H9 (cell line): ENCODE data around the gene IQSEC1. TPM values are rescaled to one million over a fixed set of nuclear protein-coding genes. Genes with fewer than 3 reads are reported as not detected.

Source experiments
- DNase-seq: peaks from one replicate; pipeline ENCODE4 v3.0.0-alpha.2; 2017
- H2AFZ ChIP-seq: one replicate; pipeline ENCODE4 v1.6.1; 2013; ENCODE audit warnings: mild to moderate bottlenecking, low read length, control low read depth, moderate library complexity
- H2AK5ac ChIP-seq: 2 replicates; pipeline ENCODE4 v1.6.1; 2013; ENCODE audit warnings: low read length, control low read depth, mixed read lengths; ENCODE audit not compliant: insufficient read length
- H2BK120ac ChIP-seq: one replicate; pipeline ENCODE4 v1.6.1; 2013; ENCODE audit warnings: low read depth, mild to moderate bottlenecking, low read length, control low read depth, inconsistent platforms; ENCODE audit not compliant: poor library complexity, severe bottlenecking
- H2BK12ac ChIP-seq: 2 replicates; pipeline ENCODE4 v1.6.1; 2013; ENCODE audit warnings: low read length, control low read depth, mixed read lengths, low read depth; ENCODE audit not compliant: insufficient read length
- H2BK15ac ChIP-seq: 2 replicates; pipeline ENCODE4 v1.6.1; 2013; ENCODE audit warnings: low read depth, low read length, control low read depth
- H2BK20ac ChIP-seq: one replicate; pipeline ENCODE4 v1.6.1; 2013; ENCODE audit warnings: low read depth, mild to moderate bottlenecking, low read length, control low read depth, inconsistent platforms; ENCODE audit not compliant: poor library complexity, severe bottlenecking
- H2BK5ac ChIP-seq: 2 replicates; pipeline ENCODE4 v1.6.1; 2013; ENCODE audit warnings: low read length, control low read depth, mixed read lengths; ENCODE audit not compliant: insufficient read length
- H3K14ac ChIP-seq: 2 replicates; pipeline ENCODE4 v1.6.1; 2013; ENCODE audit warnings: low read length, control low read depth; ENCODE audit not compliant: insufficient read depth
- H3K18ac ChIP-seq: 2 replicates; pipeline ENCODE4 v1.6.1; 2013; ENCODE audit warnings: low read depth, mild to moderate bottlenecking, mixed read lengths, low read length, control low read depth; ENCODE audit not compliant: insufficient read length
- H3K23ac ChIP-seq: 2 replicates; pipeline ENCODE4 v1.6.1; 2013; ENCODE audit warnings: low read length, control low read depth, mixed read lengths, low read depth; ENCODE audit not compliant: insufficient read length
- H3K23me2 ChIP-seq: 2 replicates; pipeline ENCODE4 v1.6.1; 2013; ENCODE audit warnings: low read depth, mild to moderate bottlenecking, mixed read lengths, low read length, control low read depth; ENCODE audit not compliant: insufficient read length, poor library complexity, severe bottlenecking
- H3K27ac ChIP-seq: 2 replicates; pipeline ENCODE4 v1.5.1; 2013; ENCODE audit warnings: low read length, control low read depth, mixed read lengths, low read depth; ENCODE audit not compliant: insufficient read length
- H3K27me3 ChIP-seq: 2 replicates; pipeline ENCODE4 v1.6.1; 2013; ENCODE audit warnings: low read length, control low read depth, inconsistent platforms; ENCODE audit not compliant: insufficient read depth
- H3K4ac ChIP-seq: 2 replicates; pipeline ENCODE4 v1.6.1; 2013; ENCODE audit warnings: low read depth, mild to moderate bottlenecking, control low read depth, inconsistent platforms, low read length, moderate library complexity
- H3K4me1 ChIP-seq: 2 replicates; pipeline ENCODE4 v1.6.1; 2013; ENCODE audit warnings: low read length, control low read depth, inconsistent platforms; ENCODE audit not compliant: insufficient read depth
- H3K4me2 ChIP-seq: 2 replicates; pipeline ENCODE4 v1.6.1; 2013; ENCODE audit warnings: low read length, control low read depth, mixed read lengths; ENCODE audit not compliant: insufficient read length, insufficient read depth
- H3K56ac ChIP-seq: 2 replicates; pipeline ENCODE4 v1.6.1; 2013; ENCODE audit warnings: low read depth, mild to moderate bottlenecking, mixed read lengths, low read length, control low read depth; ENCODE audit not compliant: insufficient read length
- H3K79me1 ChIP-seq: 2 replicates; pipeline ENCODE4 v1.6.1; 2013; ENCODE audit warnings: low read depth, mild to moderate bottlenecking, moderate library complexity, low read length, control low read depth, inconsistent platforms; ENCODE audit not compliant: insufficient read depth, poor library complexity, severe bottlenecking
- H3K79me2 ChIP-seq: 2 replicates; pipeline ENCODE4 v1.6.1; 2013; ENCODE audit warnings: low read length, control low read depth, inconsistent platforms; ENCODE audit not compliant: insufficient read depth
- H3K9ac ChIP-seq: 2 replicates; pipeline ENCODE4 v1.6.1; 2013; ENCODE audit warnings: low read length, control low read depth, mixed read lengths; ENCODE audit not compliant: insufficient read length; ENCODE audit errors: extremely low read depth
- H3K9me3 ChIP-seq: one replicate; pipeline ENCODE4 v1.6.1; 2013; ENCODE audit warnings: low read depth, low read length, inconsistent platforms; ENCODE audit not compliant: control insufficient read depth
- H3T11ph ChIP-seq: one replicate; pipeline ENCODE4 v1.6.1; 2013; ENCODE audit warnings: mild to moderate bottlenecking, low read length, control low read depth, inconsistent platforms
- H4K20me1 ChIP-seq: one replicate; pipeline ENCODE4 v1.6.1; 2013; ENCODE audit not compliant: control insufficient read depth, insufficient read length, insufficient read depth
- H4K5ac ChIP-seq: 2 replicates; pipeline ENCODE4 v1.6.1; 2013; ENCODE audit warnings: low read depth, mild to moderate bottlenecking, mixed read lengths, low read length, control low read depth; ENCODE audit not compliant: insufficient read length
- H4K8ac ChIP-seq: replicated peaks from 2 replicates; pipeline ENCODE4 v1.6.1; 2013; ENCODE audit warnings: low read length, control low read depth, mixed read lengths, low read depth; ENCODE audit not compliant: insufficient read length
- H4K91ac ChIP-seq: 2 replicates; pipeline ENCODE4 v1.6.1; 2013; ENCODE audit warnings: low read depth, mild to moderate bottlenecking, moderate library complexity, mixed read lengths, low read length, control low read depth; ENCODE audit not compliant: insufficient read length
- H3K27ac Mint-ChIP-seq, 3 experiments: 2 replicates in 2 of 3; 3 replicates in 1 of 3; pipeline ENCODE4 v1.8.0; 2020 to 2021; ENCODE audit warnings: mixed read lengths in 3 of 3, mild to moderate bottlenecking in 1 of 3, moderate library complexity in 1 of 3
- H3K27me3 Mint-ChIP-seq: 2 replicates; pipeline ENCODE4 v1.8.0; 2021; ENCODE audit warnings: low read depth, mild to moderate bottlenecking, moderate library complexity, mixed read lengths
- H3K36me3 Mint-ChIP-seq, 3 experiments: 2 replicates in 2 of 3; 3 replicates in 1 of 3; pipeline ENCODE4 v1.8.0; 2020 to 2021; ENCODE audit warnings: low read depth in 3 of 3, mixed read lengths in 3 of 3; ENCODE audit not compliant: insufficient read depth in 1 of 3
- H3K4me1 Mint-ChIP-seq, 2 experiments: 2 replicates each; pipeline ENCODE4 v1.8.0; 2020; ENCODE audit warnings: mixed read lengths in 2 of 2
- H3K4me3 Mint-ChIP-seq, 2 experiments: 2 replicates in 1 of 2; 3 replicates in 1 of 2; pipeline ENCODE4 v1.8.0; 2020 to 2021; ENCODE audit warnings: mild to moderate bottlenecking in 2 of 2, mixed read lengths in 2 of 2, moderate library complexity in 1 of 2
- H3K9me3 Mint-ChIP-seq, 2 experiments: 2 replicates in 1 of 2; 3 replicates in 1 of 2; pipeline ENCODE4 v1.8.0; 2020; ENCODE audit warnings: mild to moderate bottlenecking in 2 of 2, mixed read lengths in 2 of 2, moderate library complexity in 1 of 2
- CTCF ChIP-seq: fragments of 200-600 bp; sonication (generic); conservative IDR thresholded peaks from 3 replicates; pipeline ENCODE4 v1.8.0; 2021; ENCODE audit warnings: antibody characterized with exemption, mild to moderate bottlenecking
- WGBS: extraction: QIAGEN DNeasy Blood & Tissue Kit; methylation state at CpG from one replicate; pipeline ENCODE4 v1.1.7; 2013; ENCODE audit warnings: missing lambda C conversion rate, low lambda C conversion rate, mixed read lengths; ENCODE audit not compliant: insufficient read length; ENCODE audit errors: extremely low coverage; 5-methylcytosine and 5-hydroxymethylcytosine counted together
- total RNA-seq: library from RNA; stranded (reverse); gene quantifications from 2 replicates; pipeline ENCODE4 v1.2.1, GENCODE V29; 2021

IQSEC1 gene
- total RNA-seq, 1 experiment from 2014 or later: 19.1 TPM

DNA sequence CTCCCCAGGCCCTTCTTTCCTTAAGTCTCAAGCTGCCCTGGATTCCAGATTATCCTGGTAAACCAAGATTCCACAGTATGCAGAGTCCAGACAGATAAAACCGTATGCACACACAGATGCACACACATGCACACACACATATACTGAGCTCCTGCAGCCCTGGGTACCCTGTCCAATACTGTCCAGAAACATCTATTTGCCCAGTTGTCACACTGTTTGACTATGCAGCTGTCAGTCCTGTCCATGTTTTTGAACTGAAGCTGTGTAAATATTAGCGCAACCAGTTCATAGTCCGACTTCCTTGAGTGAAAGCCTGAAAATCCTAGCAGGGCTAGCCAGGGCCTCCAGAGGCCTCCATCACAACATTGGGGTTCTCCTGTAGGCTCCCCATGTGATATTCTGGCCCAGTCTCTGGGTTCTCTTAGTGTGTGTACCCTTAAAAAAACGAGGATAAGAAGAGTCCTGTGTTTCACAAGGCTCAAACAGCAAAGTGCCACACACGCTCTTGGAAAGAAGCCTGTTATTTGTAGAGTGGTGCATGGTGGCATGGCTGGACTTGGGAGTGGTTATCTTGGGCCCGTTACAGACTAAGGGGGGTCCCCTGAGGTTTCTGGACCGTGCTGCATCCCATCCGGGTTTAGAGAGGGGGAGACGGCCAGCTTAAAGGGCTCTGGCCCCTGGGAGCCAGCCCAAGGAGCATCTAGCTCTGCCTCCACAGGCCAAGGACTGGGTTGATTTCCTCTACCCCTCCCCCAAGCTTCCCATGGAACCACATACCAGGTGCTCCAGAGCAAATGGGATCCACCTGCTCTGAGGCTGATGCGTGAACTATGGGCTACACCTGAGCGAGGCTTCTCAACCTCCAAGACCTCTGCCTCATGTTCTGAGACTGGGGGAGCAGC lies 108.3 kb downstream of the IQSEC1 start:
- peaks cover 0 to 3% (median 2%) of the 10 kb centered on the region in 3 experiments; a peak in 3 of 7 replicates for H3K36me3 Mint-ChIP-seq
- peak overlapping the region in 1 of 2 experiments; percentile 52; a peak in 1 of 5 replicates for H3K4me3 Mint-ChIP-seq

More for the DNA sequence above, 108.3 kb downstream of the IQSEC1 start:
- H2BK12ac ChIP-seq: no peak overlapping the region
- H3K4ac ChIP-seq: no peak overlapping the region
- H3K9ac ChIP-seq: no peak overlapping the region
- peaks cover 9% of the 10 kb centered on the region for H3K23me2 ChIP-seq
- H2BK5ac ChIP-seq: no peak overlapping the region
- no peak overlapping the region for H4K5ac ChIP-seq
- H3K23ac ChIP-seq: no peak overlapping the region
- no peak overlapping the region for H2AFZ ChIP-seq
- TF ChIP-seq CTCF: no peak
- no peak overlapping the region for H2BK120ac ChIP-seq
- H2AK5ac ChIP-seq: no peak overlapping the region
- peaks cover under 1% of the 10 kb centered on the region; the same call in 1 of the 2 replicates for H3K4me1 ChIP-seq
- no CpG with 5 or more reads among the region's 11 CpGs for WGBS
- H4K8ac ChIP-seq: no peak overlapping the region
- no peaks in the 10 kb centered on the region for H4K20me1 ChIP-seq
- Mint-ChIP-seq H3K27ac (no peak overlapping the region; a peak in 1 of 7 replicates), H3K27me3 (peaks cover 24% of the 10 kb centered on the region), H3K4me1 (peaks cover 41 to 53% of the 10 kb centered on the region in 2 experiments), H3K9me3 (no peaks in the 10 kb centered on the region)
- H2BK20ac ChIP-seq: no peak overlapping the region
- no peak overlapping the region for H3K18ac ChIP-seq
- H3T11ph ChIP-seq: no peak overlapping the region
- H3K14ac ChIP-seq: no peak overlapping the region
- no peak overlapping the region for H3K27ac ChIP-seq
- H3K79me2 ChIP-seq: no peaks in the 10 kb centered on the region; the same call in 1 of the 2 replicates
- no peak overlapping the region for H2BK15ac ChIP-seq
- no peak overlapping the region for H3K56ac ChIP-seq
- H4K91ac ChIP-seq: no peak overlapping the region
- peaks cover 6% of the 10 kb centered on the region for H3K79me1 ChIP-seq
- no peaks in the 10 kb centered on the region for H3K9me3 ChIP-seq
- no peak for DNase-seq
- H3K27me3 ChIP-seq: no peaks in the 10 kb centered on the region
- H3K4me2 ChIP-seq: no peak overlapping the region
